HepG2 (cell line): Measurements from ENCODE around the gene UNCX. TPM values are rescaled to one million over a fixed set of nuclear protein-coding genes. Genes with fewer than 3 reads are reported as not detected.

Experiments used
- ATAC-seq: fragments of 200-7000 bp; cut with Tn5 transposase; 3 replicates; pipeline ENCODE4 v1.9.1; 2020; ENCODE audit warnings: mild to moderate bottlenecking, moderate library complexity
- BruUV-seq: library from RNA; stranded (reverse); fragments of 400-500 nt; replicated peaks from 2 replicates; lab custom pipeline; 2021; lab: Mats Ljungman, UMichigan
- CTCF ChIA-PET: fragments of 300-600 bp; formaldehyde crosslinking; extraction: SDS; loops from one replicate; lab custom pipeline; 2021; ENCODE audit warnings: low total read pairs, inconsistent platforms, low intra/inter-chr PET ratio; lab: Yijun Ruan, JAX
- POLR2A ChIA-PET: fragments of 350-600 bp; sonication (Branson Sonifier 250); formaldehyde crosslinking; loops from one replicate; lab custom pipeline; 2020; ENCODE audit warnings: antibody characterized with exemption, inconsistent platforms; lab: Yijun Ruan, JAX
- DNase-seq: peaks from one replicate; pipeline ENCODE4 v3.0.0-alpha.2; 2015; ENCODE audit warnings: low spot score
- FAIRE-seq: peaks from 3 replicates; lab custom pipeline; 2011; peaks lifted over from hg19 to GRCh38; lab: Jason Lieb, UNC
- H2AFZ ChIP-seq: one replicate; pipeline ENCODE4 v1.6.1; 2011; ENCODE audit warnings: low read length, inconsistent platforms
- H3K27ac ChIP-seq: fragments of 300-600 bp; 3 replicates; pipeline ENCODE4 v1.8.0; 2011; ENCODE audit warnings: mixed run types, mild to moderate bottlenecking, mixed read lengths, low read length, inconsistent platforms; ENCODE audit not compliant: insufficient read depth; ENCODE audit errors: extremely low read length
- H3K27me3 ChIP-seq, 2 experiments: fragments of 200-600 bp in 1 of 2; 2 replicates in 1 of 2; 3 replicates in 1 of 2; pipeline versions ENCODE4 v1.6.0 to v1.8.0; 2011; ENCODE audit warnings: low read length in 2 of 2, mild to moderate bottlenecking in 2 of 2, moderate library complexity in 2 of 2, inconsistent platforms in 1 of 2; ENCODE audit not compliant: insufficient read depth in 2 of 2, control insufficient read depth in 1 of 2
- H3K36me3 ChIP-seq, 2 experiments: fragments of 200-600 bp in 1 of 2; replicated peaks in 1 of 2; 2 replicates in 1 of 2; 3 replicates in 1 of 2; pipeline versions ENCODE4 v1.5.1 to v1.8.0; 2011; ENCODE audit warnings: low read length in 2 of 2, inconsistent platforms in 1 of 2; ENCODE audit not compliant: insufficient read depth in 2 of 2, control insufficient read depth in 1 of 2
- H3K4me1 ChIP-seq: 2 replicates; pipeline ENCODE4 v1.5.1; 2012; ENCODE audit warnings: low read length, inconsistent platforms; ENCODE audit not compliant: insufficient read depth
- H3K4me2 ChIP-seq: 2 replicates; pipeline ENCODE4 v1.6.0; 2011; ENCODE audit warnings: low read depth, low read length, inconsistent platforms
- H3K4me3 ChIP-seq, 3 experiments: fragments of 200-600 bp in 1 of 3; sonication (generic), shearing (Covaris generic) in 1 of 3; replicated peaks in 1 of 3; 2 replicates each; pipeline ENCODE4 v1.5.1; 2011 to 2016; ENCODE audit warnings: low read length in 3 of 3, inconsistent platforms in 2 of 3, low read depth in 2 of 3, mild to moderate bottlenecking in 2 of 3, control low read depth in 1 of 3, mixed read lengths in 1 of 3; ENCODE audit not compliant: insufficient read depth in 1 of 3
- H3K79me2 ChIP-seq: one replicate; pipeline ENCODE4 v1.6.1; 2011; ENCODE audit warnings: low read length, inconsistent platforms; ENCODE audit not compliant: insufficient read depth
- H3K9ac ChIP-seq: 2 replicates; pipeline ENCODE4 v1.6.0; 2011; ENCODE audit warnings: mild to moderate bottlenecking, low read depth, low read length, inconsistent platforms; ENCODE audit not compliant: insufficient read depth
- H3K9me3 ChIP-seq: 2 replicates; pipeline ENCODE4 v1.5.1; 2012; ENCODE audit warnings: mild to moderate bottlenecking, low read length
- H4K20me1 ChIP-seq: 2 replicates; pipeline ENCODE4 v1.6.0; 2011; ENCODE audit warnings: inconsistent platforms, mild to moderate bottlenecking, low read length, moderate library complexity; ENCODE audit not compliant: insufficient read depth
- AGO2 ChIP-seq: fragments of 200-400 bp; formaldehyde crosslinking; optimal IDR thresholded peaks from 2 replicates; pipeline ENCODE3; 2017; ENCODE audit warnings: mild to moderate bottlenecking, low read depth, low read length, moderate library complexity
- DMAP1 ChIP-seq: IDR thresholded peaks from 2 replicates; pipeline ENCODE4 v1.6.1; 2016
- MEF2D ChIP-seq: sonication (generic); formaldehyde crosslinking; IDR thresholded peaks from 2 replicates; pipeline ENCODE4 v1.5.1; 2020; ENCODE audit warnings: mild to moderate bottlenecking, missing genetic modification reagents
- NR3C1 ChIP-seq: sonication (generic); formaldehyde crosslinking; IDR thresholded peaks from 2 replicates; pipeline ENCODE4 v1.4.0; 2020; ENCODE audit warnings: missing genetic modification reagents
- ZFP36 ChIP-seq: fragments of 150-350 bp; IDR thresholded peaks from 2 replicates; pipeline ENCODE4 v1.6.1; 2018; ENCODE audit warnings: borderline replicate concordance, low read length, low read depth; ENCODE audit not compliant: partially characterized antibody
- ZMYM3 ChIP-seq: sonication (generic); formaldehyde crosslinking; IDR thresholded peaks from 2 replicates; pipeline ENCODE4 v1.5.1; 2020; ENCODE audit warnings: mild to moderate bottlenecking, missing genetic modification reagents
- ZNF260 ChIP-seq: sonication (generic); formaldehyde crosslinking; IDR thresholded peaks from 2 replicates; pipeline ENCODE4 v1.4.0; 2020; ENCODE audit warnings: missing genetic modification reagents, low read depth, mild to moderate bottlenecking, borderline replicate concordance
- ZNF768 ChIP-seq: sonication (generic); formaldehyde crosslinking; IDR thresholded peaks from 2 replicates; pipeline ENCODE4 v1.4.0; 2020; ENCODE audit warnings: missing genetic modification reagents
- WGBS: methylation state at CpG from one replicate; pipeline ENCODE4 v1.1.6; 2017; ENCODE audit warnings: low lambda C conversion rate; 5-methylcytosine and 5-hydroxymethylcytosine counted together
- in situ Hi-C: cut with HindIII; loops from 2 replicates; pipeline ENCODE4 v1.10.0; 2017; ENCODE audit warnings: low pct_unique_long_range_greater_than_20kb; ENCODE audit not compliant: extremely low pct_ligation_motif_present
- intact Hi-C: fragments of 100-400 bp; cut with micrococcal nuclease; formaldehyde crosslinking; loops from one replicate; pipeline ENCODE4 v1.10.0; 2022; ENCODE audit not compliant: unreplicated experiment
- polyA plus RNA-seq, 8 experiments: library from polyadenylated mRNA; depleted of rRNA in 3 of 8; stranded (reverse) in 7 of 8; unstranded in 1 of 8; fragments of >200 nt; fragmentation: Illumina TruSeq in 4 of 8; extraction: Trizol in 4 of 8; gene quantifications; 2 replicates each; pipeline versions ENCODE4 v1.2.1 to v1.2.3, GENCODE V29; 2011 to 2016; ENCODE audit warnings: low read depth in 4 of 8, missing spikeins in 1 of 8, mixed read lengths in 1 of 8; ENCODE audit not compliant: insufficient read depth in 1 of 8
- total RNA-seq, 5 experiments: library from RNA; depleted of rRNA; stranded (reverse); fragments of >200 nt; fragmentation: Illumina TruSeq; extraction: Trizol; gene quantifications; 2 replicates each; pipeline ENCODE4 v1.2.3, GENCODE V29; 2016; ENCODE audit warnings: low read depth in 1 of 5

UNCX gene
- total and polyA plus RNA-seq, 2 of the 13 experiments (the other 11 are each of a cell fraction or from before 2014, with no cell fraction given): not detected

DNA sequence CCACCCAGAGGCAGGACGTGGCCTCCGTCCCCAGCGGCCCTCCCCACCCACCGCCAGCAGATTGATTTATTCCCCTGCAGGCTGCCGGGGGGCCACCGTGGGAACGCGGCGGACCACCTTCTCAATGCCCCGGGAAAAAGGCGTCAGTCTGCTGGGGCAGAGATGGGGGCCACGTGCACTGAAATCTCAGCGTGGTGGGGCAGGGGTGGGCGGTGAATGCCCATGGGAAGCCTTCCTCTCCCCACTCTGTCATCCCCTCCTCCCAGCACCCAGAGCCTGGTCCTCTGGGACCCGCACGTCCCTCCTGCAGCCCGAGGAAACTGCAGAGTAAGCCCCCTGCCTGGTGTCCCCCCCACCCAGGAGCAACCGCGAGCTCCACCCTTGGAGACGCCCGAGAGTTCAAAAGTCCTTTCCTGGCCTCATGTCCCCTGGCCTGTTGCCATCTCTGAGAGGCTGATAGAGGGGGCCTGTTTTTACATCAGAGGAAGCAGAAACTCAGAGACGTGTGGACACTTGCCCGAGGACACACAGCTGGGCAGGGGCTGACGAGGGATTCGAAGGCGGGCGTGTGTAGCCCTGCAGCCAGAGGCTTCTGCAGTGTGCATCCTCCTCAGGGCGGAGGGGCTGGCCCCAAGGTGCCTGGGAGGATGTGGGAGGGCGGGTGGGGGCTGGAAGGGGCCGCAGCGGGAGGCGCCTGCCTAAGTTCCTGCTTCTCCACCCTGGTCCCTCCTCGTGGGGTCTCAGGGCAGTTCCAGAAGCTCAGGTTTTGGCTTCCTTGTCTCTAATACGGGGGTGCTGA lies 21.8 kb downstream of the UNCX start:
- Histone ChIP-seq H3K4me3 (no peak overlapping the region), H3K9ac (no peak overlapping the region), H3K27me3 (peaks cover 22 to 87% of the 10 kb centered on the region in 2 experiments), H3K79me2 (no peaks in the 10 kb centered on the region), H2AFZ (no peak overlapping the region), H3K36me3 (no peaks in the 10 kb centered on the region), H3K27ac (no peak overlapping the region), H3K4me1 (peaks cover 28% of the 10 kb centered on the region), H3K9me3 (no peaks in the 10 kb centered on the region), H3K4me2 (no peak overlapping the region), H4K20me1 (no peaks in the 10 kb centered on the region)
- ChIA-PET CTCF (no interaction called here), POLR2A (no interaction called here)
- ATAC-seq (no peak), FAIRE-seq (no peak), DNase-seq (no peak)
- 3% methylated on average over 7 of the region's 34 CpGs for WGBS
- TF ChIP-seq NR3C1 (CRISPR knock-in tag) (no peak), ZMYM3 (CRISPR knock-in tag) (peak; percentile 68), ZFP36 (peak; percentile 31), AGO2 (no peak), ZNF260 (no peak), ZNF768 (CRISPR knock-in tag) (peak; percentile 97), DMAP1 (CRISPR knock-in tag) (no peak), MEF2D (CRISPR knock-in tag) (no peak)
- BruUV-seq: no TSS peak
- in situ Hi-C loops: no loop called here
- intact Hi-C loops: no loop called here
